Effector CD4-positive, alpha-beta T cell (primary cell): Measurements from ENCODE around the gene VSIG2.

Source experiments
- DNase-seq: peaks from one replicate; pipeline ENCODE4 v3.0.0-alpha.2; 2020

The VSIG2 gene

GRCh38 chr11:124718801-124719200, 33.3 kb downstream of the VSIG2 start:
- DNase-seq: no peak

GRCh38 chr11:124717786-124718651, 34.0 kb downstream of the VSIG2 start:
- no peak for DNase-seq

DNA sequence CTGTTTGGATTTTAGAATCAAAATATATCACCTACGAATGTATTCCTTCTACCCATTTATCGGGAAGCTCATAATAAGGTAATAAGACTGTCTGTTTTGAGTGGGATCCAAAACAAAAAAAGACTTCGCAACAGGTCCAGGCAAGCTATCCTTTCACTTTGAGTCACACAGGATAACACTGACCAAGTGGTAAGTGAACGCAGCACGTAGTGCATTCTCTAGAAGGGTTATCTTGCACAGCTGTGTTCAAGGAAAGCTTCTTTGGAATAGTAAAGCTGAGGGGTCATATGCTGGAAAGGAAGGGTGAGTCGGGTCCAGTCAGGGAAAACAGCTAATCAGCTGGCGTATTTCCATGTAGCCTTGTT, 34.7 kb downstream of the VSIG2 start:
- DNase-seq: no peak

DNA sequence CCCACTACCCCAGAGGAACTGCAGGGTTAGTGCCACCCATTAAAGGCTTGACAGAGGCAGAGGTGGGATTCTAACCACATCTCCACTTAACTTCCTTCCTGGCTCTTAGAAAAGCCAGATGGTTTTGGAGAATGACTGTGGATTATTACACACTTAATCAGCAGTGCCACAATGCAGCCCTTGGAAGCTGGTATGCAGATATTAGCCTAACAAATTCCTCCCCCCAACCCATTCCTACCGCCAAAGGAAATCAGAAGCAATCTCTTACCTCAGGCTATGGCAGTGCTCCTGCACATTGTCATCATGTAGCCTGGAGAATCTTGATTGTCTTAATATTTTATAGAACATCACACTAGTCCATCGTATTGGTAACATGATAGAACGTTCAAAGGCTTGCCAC, 35.5 kb downstream of the VSIG2 start:
- no peak for DNase-seq

DNA sequence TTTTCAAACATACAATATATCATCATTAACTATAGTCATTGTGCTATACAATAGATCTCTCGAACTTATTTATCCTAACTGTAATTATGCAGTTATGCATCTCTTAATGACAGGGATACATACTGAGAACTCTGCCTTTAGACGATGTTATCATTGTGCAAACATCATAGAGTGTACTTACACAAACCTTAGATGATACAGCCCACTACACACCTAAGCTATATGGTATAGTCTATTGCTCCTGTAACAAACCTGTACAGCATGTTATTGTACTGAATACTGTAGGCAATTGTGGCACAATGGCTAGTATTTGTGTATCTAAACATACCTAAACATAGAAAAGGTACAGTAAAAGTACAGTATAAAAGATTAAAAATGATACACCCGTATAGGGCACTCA, 39.7 kb downstream of the VSIG2 start:
- no peak for DNase-seq

- DNase-seq: no peak
These were observed 44.2 kb downstream of the VSIG2 start for GRCh38 chr11:124707829-124708228.

DNA sequence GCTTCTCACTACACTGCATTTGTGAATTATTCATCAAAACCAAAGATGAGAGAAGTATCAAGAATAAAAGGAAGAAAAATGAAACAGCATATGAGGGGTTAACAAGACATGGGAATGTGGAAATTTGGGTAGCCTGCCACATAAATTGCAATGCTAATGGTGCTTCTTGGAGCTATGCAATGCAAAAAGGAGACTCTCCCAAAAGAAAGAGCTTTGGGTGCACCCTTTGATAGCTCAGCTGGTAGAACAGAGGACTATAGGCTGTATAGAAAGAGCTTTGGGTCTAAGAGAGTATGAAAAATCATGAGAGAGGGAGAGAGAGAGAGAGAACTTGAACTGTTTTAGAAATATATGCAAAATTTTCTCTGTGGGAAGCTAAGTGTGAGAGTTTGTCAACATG, 52.0 kb downstream of the VSIG2 start:
- no peak for DNase-seq

DNA sequence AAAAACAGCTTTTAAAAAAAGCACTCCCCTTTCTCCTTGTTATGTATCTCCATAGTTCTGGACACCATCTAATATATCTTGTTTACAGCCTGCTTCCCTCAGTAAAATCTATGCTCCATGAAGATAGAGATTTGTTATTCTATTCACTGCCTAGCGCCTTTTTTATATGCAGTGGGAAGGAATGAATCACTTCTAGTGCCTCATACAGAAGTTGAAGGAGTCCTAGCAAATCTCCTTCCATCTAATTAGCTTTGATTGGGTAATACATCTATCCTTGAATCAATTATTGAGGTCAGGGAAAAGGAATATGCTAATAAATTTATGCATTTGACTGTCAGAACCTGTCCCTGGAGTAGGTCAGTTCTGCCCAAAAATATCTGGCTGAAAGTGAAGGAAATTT, 52.5 kb downstream of the VSIG2 start:
- DNase-seq: no peak
